K562 (cell line): ENCODE measurements around the gene PRR7. TPM values are rescaled to one million over a fixed set of nuclear protein-coding genes. Genes with fewer than 3 reads are reported as not detected.

Experiments used
- ATAC-seq: fragments of 200-7000 bp; cut with Tn5 transposase; 3 replicates; pipeline ENCODE4 v1.9.1; 2020; ENCODE audit warnings: moderate library complexity
- BruUV-seq: library from RNA; stranded (reverse); fragments of 400-500 nt; replicated peaks from 2 replicates; lab custom pipeline; 2021; lab: Mats Ljungman, UMichigan
- CTCF ChIA-PET: fragments of 300-600 bp; formaldehyde crosslinking; extraction: SDS; loops from one replicate; lab custom pipeline; 2021; ENCODE audit warnings: low intra/inter-chr PET ratio; lab: Yijun Ruan, JAX
- POLR2A ChIA-PET: fragments of 300-600, 350-650 bp; sonication (Branson Sonifier 250); formaldehyde crosslinking; extraction: SDS; loops from one replicate; lab custom pipeline; 2021; ENCODE audit warnings: antibody characterized with exemption, inconsistent platforms; lab: Yijun Ruan, JAX
- DNase-seq, 4 experiments: peaks; one replicate each; pipeline versions ENCODE4 v3.0.0 to v3.0.0-alpha.2; 2011 to 2018; ENCODE audit warnings: low spot score in 3 of 4, mixed read lengths in 3 of 4; ENCODE audit errors: extremely low read depth in 1 of 4
- FAIRE-seq: peaks from 2 replicates; lab custom pipeline; 2011; peaks lifted over from hg19 to GRCh38; lab: Jason Lieb, UNC
- H2AFZ ChIP-seq: 2 replicates; pipeline ENCODE4 v1.6.0; 2011; ENCODE audit warnings: low read depth, low read length, control low read depth, inconsistent platforms
- H3K27ac ChIP-seq: fragments of 200-600 bp; 3 replicates; pipeline ENCODE4 v1.8.0; 2011; ENCODE audit warnings: low read depth, mild to moderate bottlenecking, control low read depth, inconsistent platforms, low read length, moderate library complexity, mixed read lengths; ENCODE audit errors: extremely low read depth
- H3K27me3 ChIP-seq, 2 experiments: fragments of 300-600 bp in 1 of 2; 2 replicates in 1 of 2; 3 replicates in 1 of 2; pipeline versions ENCODE4 v1.6.0 to v1.8.0; 2011; ENCODE audit warnings: inconsistent platforms in 2 of 2, low read length in 2 of 2, mild to moderate bottlenecking in 1 of 2, mixed read lengths in 1 of 2, moderate library complexity in 1 of 2; ENCODE audit not compliant: control insufficient read depth in 2 of 2, insufficient read depth in 2 of 2
- H3K36me3 ChIP-seq: fragments of 300-600 bp; 3 replicates; pipeline ENCODE4 v1.8.0; 2011; ENCODE audit warnings: mild to moderate bottlenecking, low read length, inconsistent platforms; ENCODE audit not compliant: control insufficient read depth, insufficient read depth
- H3K4me1 ChIP-seq, 2 experiments: fragments of 200-600 bp in 1 of 2; replicated peaks in 1 of 2; 2 replicates in 1 of 2; 3 replicates in 1 of 2; pipeline versions ENCODE4 v1.5.1 to v1.8.0; 2011; ENCODE audit warnings: inconsistent platforms in 2 of 2, low read length in 2 of 2, mild to moderate bottlenecking in 1 of 2, mixed read lengths in 1 of 2, moderate library complexity in 1 of 2; ENCODE audit not compliant: control insufficient read depth in 2 of 2, insufficient read depth in 2 of 2
- H3K4me2 ChIP-seq: 2 replicates; pipeline ENCODE4 v1.6.1; 2011; ENCODE audit warnings: low read length, control low read depth, inconsistent platforms, mixed read lengths; ENCODE audit not compliant: insufficient read depth
- H3K4me3 ChIP-seq: fragments of 200-600 bp; sonication (generic), shearing (Covaris generic); 2 replicates; pipeline ENCODE4 v1.5.1; 2016; ENCODE audit warnings: control low read depth, inconsistent platforms
- H3K79me2 ChIP-seq: fragments of 200-600 bp; 3 replicates; pipeline ENCODE4 v1.8.0; 2011; ENCODE audit warnings: low read length, inconsistent platforms; ENCODE audit not compliant: control insufficient read depth, insufficient read depth
- H3K9ac ChIP-seq, 2 experiments: 2 replicates each; pipeline versions ENCODE4 v1.6.0 to v1.6.1; 2011; ENCODE audit warnings: low read depth in 2 of 2, low read length in 2 of 2, control low read depth in 1 of 2, inconsistent platforms in 1 of 2, mild to moderate bottlenecking in 1 of 2, mixed read lengths in 1 of 2; ENCODE audit not compliant: insufficient read depth in 1 of 2
- H3K9me1 ChIP-seq: one replicate; pipeline ENCODE4 v1.6.0; 2011; ENCODE audit warnings: inconsistent platforms, mild to moderate bottlenecking, low read length, moderate library complexity; ENCODE audit not compliant: control insufficient read depth, insufficient read depth
- H3K9me3 ChIP-seq: replicated peaks from 2 replicates; pipeline ENCODE4 v1.5.1; 2011; ENCODE audit warnings: low read depth, low read length, inconsistent platforms; ENCODE audit not compliant: control insufficient read depth, insufficient read depth
- H4K20me1 ChIP-seq: replicated peaks from 2 replicates; pipeline ENCODE4 v1.6.1; 2011; ENCODE audit warnings: low read length, inconsistent platforms, mixed read lengths; ENCODE audit not compliant: control insufficient read depth, insufficient read depth
- ASH1L ChIP-seq: fragments of 450-650 bp; IDR thresholded peaks from 2 replicates; pipeline ENCODE4 v1.6.1; 2018; ENCODE audit warnings: borderline replicate concordance, mild to moderate bottlenecking, low read depth; ENCODE audit not compliant: partially characterized antibody
- CHD1 ChIP-seq: fragments of 200-600 bp; sonication (generic); IDR thresholded peaks from one replicate; pipeline ENCODE4 v1.6.1; 2012; ENCODE audit warnings: mild to moderate bottlenecking, moderate library complexity, low read length, inconsistent platforms
- GTF2E2 ChIP-seq: fragments of 200-800 bp; sonication (Bioruptor generic); IDR thresholded peaks from 2 replicates; pipeline ENCODE4 v1.6.1; 2016; ENCODE audit warnings: missing genetic modification characterization, missing compliant biosample characterization
- HDAC3 ChIP-seq: fragments of 450-650 bp; IDR thresholded peaks from 2 replicates; pipeline ENCODE4 v1.6.1; 2018; ENCODE audit warnings: borderline replicate concordance, mild to moderate bottlenecking, moderate library complexity; ENCODE audit not compliant: partially characterized antibody
- KAT2B ChIP-seq: IDR thresholded peaks from one replicate; pipeline ENCODE4 v1.6.1; 2012; ENCODE audit warnings: low read depth, mild to moderate bottlenecking, control low read depth, inconsistent platforms, low read length, moderate library complexity
- KLF6 ChIP-seq: fragments of 250-450 bp; sonication (Bioruptor Pico); IDR thresholded peaks from 2 replicates; pipeline ENCODE4 v1.4.0; 2020; ENCODE audit warnings: mild to moderate bottlenecking, moderate library complexity, borderline replicate concordance
- MAFG ChIP-seq: fragments of 450-650 bp; conservative IDR thresholded peaks from 2 replicates; pipeline ENCODE4 v1.6.1; 2016; ENCODE audit warnings: missing genetic modification characterization, missing compliant biosample characterization
- MYNN ChIP-seq, 2 experiments: sonication (generic); formaldehyde crosslinking in 1 of 2; IDR thresholded peaks; 2 replicates each; pipeline versions ENCODE4 v1.5.0 to v1.6.1; 2016 to 2020; ENCODE audit warnings: antibody characterized with exemption in 1 of 2, missing genetic modification reagents in 1 of 2
- POLR2AphosphoS5 ChIP-seq: IDR thresholded peaks from 2 replicates; pipeline ENCODE4 v1.6.1; 2011; ENCODE audit warnings: mild to moderate bottlenecking, low read depth, low read length, moderate library complexity; ENCODE audit not compliant: control insufficient read depth, insufficient read depth
- SAFB ChIP-seq: fragments of 200-400 bp; formaldehyde crosslinking; IDR thresholded peaks from 2 replicates; pipeline ENCODE4 v1.6.1; 2017; ENCODE audit warnings: low read depth, low read length, borderline replicate concordance
- TFAM ChIP-seq: fragments of 250-450 bp; sonication (Bioruptor Pico); conservative IDR thresholded peaks from 2 replicates; pipeline ENCODE4 v1.5.0; 2021; ENCODE audit warnings: mild to moderate bottlenecking, moderate library complexity
- TGIF2 ChIP-seq: sonication (generic); formaldehyde crosslinking; IDR thresholded peaks from 2 replicates; pipeline ENCODE4 v1.8.1; 2022; ENCODE audit warnings: mild to moderate bottlenecking, missing genetic modification reagents, moderate library complexity
- ZC3H8 ChIP-seq: fragments of 450-650 bp; IDR thresholded peaks from 2 replicates; pipeline ENCODE4 v1.6.1; 2017
- ZFPM2 ChIP-seq: fragments of 250-450 bp; sonication (Bioruptor Pico); IDR thresholded peaks from 2 replicates; pipeline ENCODE4 v1.5.1; 2022; ENCODE audit warnings: mild to moderate bottlenecking
- ZNF79 ChIP-seq: fragments of 250-450 bp; sonication (Bioruptor Pico); IDR thresholded peaks from 2 replicates; pipeline ENCODE4 v1.4.0; 2020; ENCODE audit warnings: low read depth, mild to moderate bottlenecking, moderate library complexity
- WGBS: fragments of 100-300 bp; shearing (Covaris generic); methylation state at CpG from one replicate; pipeline ENCODE4 v1.1.6; 2016; ENCODE audit warnings: low coverage, mixed read lengths; ENCODE audit not compliant: insufficient coverage; ENCODE audit errors: missing lambda C conversion rate; 5-methylcytosine and 5-hydroxymethylcytosine counted together
- in situ Hi-C: fragments of 300-500 bp; cut with MboI; formaldehyde crosslinking; loops from 4 replicates; pipeline ENCODE4 v1.15.0; 2018; ENCODE audit warnings: inconsistent platforms, mixed read lengths
- intact Hi-C: fragments of 100-400 bp; cut with micrococcal nuclease; formaldehyde crosslinking; loops from 2 replicates; pipeline ENCODE4 v1.14.2; 2022
- polyA plus RNA-seq, 8 experiments: library from polyadenylated mRNA; depleted of rRNA in 4 of 8; stranded (reverse) in 5 of 8; unstranded in 3 of 8; fragments of >200 nt; fragmentation: Nextera tagmentation in 2 of 8; fragmentation: Illumina TruSeq in 1 of 8; extraction: Ambion mirVana in 2 of 8; extraction: Trizol in 1 of 8; gene quantifications; 2 replicates each; pipeline versions ENCODE4 v1.2.1 to v1.2.3, GENCODE V29; 2011 to 2014; ENCODE audit warnings: inconsistent platforms in 1 of 8, missing spikeins in 1 of 8
- total RNA-seq, 7 experiments: library from RNA; depleted of rRNA in 6 of 7; stranded (reverse); fragments of >200 nt in 6 of 7; fragmentation: Illumina TruSeq in 2 of 7; extraction: Trizol in 2 of 7; gene quantifications; 2 replicates each; pipeline versions ENCODE4 v1.2.1 to v1.2.3, GENCODE V29; 2011 to 2021; ENCODE audit warnings: low replicate concordance in 1 of 7
- TF ChIP-seq, protein P1 (sequence below): sonication (generic); formaldehyde crosslinking; IDR thresholded peaks from 2 replicates; pipeline ENCODE4 v1.8.0; 2022; ENCODE audit warnings: mild to moderate bottlenecking, missing genetic modification reagents
- TF ChIP-seq, protein P2 (sequence below): fragments of 250-450 bp; sonication (Bioruptor Pico); IDR thresholded peaks from 2 replicates; pipeline ENCODE4 v1.5.0; 2020; ENCODE audit warnings: mild to moderate bottlenecking, borderline replicate concordance
- TF ChIP-seq, protein P3 (sequence below): fragments of 250-450 bp; sonication (Bioruptor Pico); IDR thresholded peaks from 2 replicates; pipeline ENCODE4 v1.8.0; 2021; ENCODE audit warnings: mild to moderate bottlenecking, moderate library complexity

PRR7 gene
- total and polyA plus RNA-seq, 9 of the 15 experiments (the other 6 are each of a cell fraction or from before 2014, with no cell fraction given): 0.80 to 11.3 (median 10.4) TPM; not detected in 4

DNA sequence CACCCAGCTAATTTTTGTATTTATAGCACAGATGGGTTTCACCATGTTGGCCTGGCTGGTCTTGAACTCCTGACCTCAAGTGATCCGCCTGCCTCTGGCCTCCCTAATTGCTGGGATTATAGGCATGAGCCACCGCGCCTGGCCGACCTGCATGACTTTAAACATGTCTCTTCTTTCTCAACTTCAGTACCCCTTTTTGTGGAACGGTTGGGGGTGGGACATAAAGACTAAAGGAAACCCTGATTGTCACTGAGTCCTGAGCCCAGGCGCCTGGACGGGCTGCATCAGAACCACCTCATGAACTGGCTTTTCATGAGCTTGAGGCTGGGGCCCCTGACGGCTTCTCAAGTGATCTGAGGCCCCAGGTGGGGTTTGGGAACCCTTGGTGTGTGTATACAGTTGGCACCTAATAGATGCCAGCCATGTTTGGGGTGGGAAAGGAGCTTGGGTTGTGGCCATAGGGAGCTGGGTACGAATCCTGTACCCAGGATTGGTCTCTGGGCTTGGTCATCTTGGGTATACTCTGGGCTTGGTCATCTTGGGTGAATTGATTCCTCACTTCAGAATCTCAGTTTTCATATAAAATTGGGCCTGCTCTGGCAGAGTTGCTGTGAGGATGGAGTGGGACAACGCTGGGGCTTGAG, 17.9 kb upstream of the PRR7 start:
- FAIRE-seq: no peak
- H3K36me3 ChIP-seq: peaks cover 65% of the 10 kb centered on the region; the same call in 2 of the 3 replicates
- DNase-seq: no peak
- H4K20me1 ChIP-seq: peaks cover 22% of the 10 kb centered on the region; the same call in 1 of the 2 replicates
- H3K9me3 ChIP-seq: no peaks in the 10 kb centered on the region
- peak overlapping the region; percentile 98 for H3K27ac ChIP-seq
- ChIA-PET CTCF (no interaction called here), POLR2A (interaction anchor here (0.6 to 10.8 kb wide), 7 partner anchors 8 to 58 kb away, joined by 3 to 210 read pairs (median 6); partner anchors contain the start of gene PRR7)
- peaks cover 50% of the 10 kb centered on the region for H3K79me2 ChIP-seq
- peak overlapping the region; percentile 96 to 97 for H3K9ac ChIP-seq
- H3K4me1 ChIP-seq: peaks cover 30 to 73% of the 10 kb centered on the region in 2 experiments
- no peak for ATAC-seq
- H3K9me1 ChIP-seq: no peaks in the 10 kb centered on the region
- H3K27me3 ChIP-seq: no peaks in the 10 kb centered on the region
- BruUV-seq: no TSS peak
- peak overlapping the region; percentile 91 for H3K4me3 ChIP-seq
- in situ Hi-C loops: no loop called here
- H3K4me2 ChIP-seq: peak overlapping the region; percentile 98
- H2AFZ ChIP-seq: no peak overlapping the region
- intact Hi-C loops: no loop called here
- WGBS: 42% methylated on average over 10 of the region's 10 CpGs
- TF ChIP-seq MAFG (tag) (no peak), ASH1L (no peak), GTF2E2 (tag) (no peak), HDAC3 (no peak), POLR2AphosphoS5 (no peak), TGIF2 (CRISPR knock-in tag) (no peak), SAFB (no peak), ZNF79 (CRISPR knock-in tag) (no peak), KAT2B (no peak), KLF6 (CRISPR knock-in tag) (no peak), ZFPM2 (CRISPR knock-in tag) (no peak), TFAM (CRISPR knock-in tag) (no peak), ZC3H8 (no peak), CHD1 (peak; percentile 20), MYNN (IDR thresholded peaks at IDR 0.05) (no peak), MYNN (CRISPR knock-in tag; IDR thresholded peaks at IDR 0.05) (no peak)
- TF ChIP-seq, protein P1, sequence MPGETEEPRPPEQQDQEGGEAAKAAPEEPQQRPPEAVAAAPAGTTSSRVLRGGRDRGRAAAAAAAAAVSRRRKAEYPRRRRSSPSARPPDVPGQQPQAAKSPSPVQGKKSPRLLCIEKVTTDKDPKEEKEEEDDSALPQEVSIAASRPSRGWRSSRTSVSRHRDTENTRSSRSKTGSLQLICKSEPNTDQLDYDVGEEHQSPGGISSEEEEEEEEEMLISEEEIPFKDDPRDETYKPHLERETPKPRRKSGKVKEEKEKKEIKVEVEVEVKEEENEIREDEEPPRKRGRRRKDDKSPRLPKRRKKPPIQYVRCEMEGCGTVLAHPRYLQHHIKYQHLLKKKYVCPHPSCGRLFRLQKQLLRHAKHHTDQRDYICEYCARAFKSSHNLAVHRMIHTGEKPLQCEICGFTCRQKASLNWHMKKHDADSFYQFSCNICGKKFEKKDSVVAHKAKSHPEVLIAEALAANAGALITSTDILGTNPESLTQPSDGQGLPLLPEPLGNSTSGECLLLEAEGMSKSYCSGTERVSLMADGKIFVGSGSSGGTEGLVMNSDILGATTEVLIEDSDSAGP (CRISPR knock-in tag): no peak
- TF ChIP-seq, protein P2, sequence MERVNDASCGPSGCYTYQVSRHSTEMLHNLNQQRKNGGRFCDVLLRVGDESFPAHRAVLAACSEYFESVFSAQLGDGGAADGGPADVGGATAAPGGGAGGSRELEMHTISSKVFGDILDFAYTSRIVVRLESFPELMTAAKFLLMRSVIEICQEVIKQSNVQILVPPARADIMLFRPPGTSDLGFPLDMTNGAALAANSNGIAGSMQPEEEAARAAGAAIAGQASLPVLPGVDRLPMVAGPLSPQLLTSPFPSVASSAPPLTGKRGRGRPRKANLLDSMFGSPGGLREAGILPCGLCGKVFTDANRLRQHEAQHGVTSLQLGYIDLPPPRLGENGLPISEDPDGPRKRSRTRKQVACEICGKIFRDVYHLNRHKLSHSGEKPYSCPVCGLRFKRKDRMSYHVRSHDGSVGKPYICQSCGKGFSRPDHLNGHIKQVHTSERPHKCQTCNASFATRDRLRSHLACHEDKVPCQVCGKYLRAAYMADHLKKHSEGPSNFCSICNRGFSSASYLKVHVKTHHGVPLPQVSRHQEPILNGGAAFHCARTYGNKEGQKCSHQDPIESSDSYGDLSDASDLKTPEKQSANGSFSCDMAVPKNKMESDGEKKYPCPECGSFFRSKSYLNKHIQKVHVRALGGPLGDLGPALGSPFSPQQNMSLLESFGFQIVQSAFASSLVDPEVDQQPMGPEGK (CRISPR knock-in tag): no peak
- TF ChIP-seq, protein P3, sequence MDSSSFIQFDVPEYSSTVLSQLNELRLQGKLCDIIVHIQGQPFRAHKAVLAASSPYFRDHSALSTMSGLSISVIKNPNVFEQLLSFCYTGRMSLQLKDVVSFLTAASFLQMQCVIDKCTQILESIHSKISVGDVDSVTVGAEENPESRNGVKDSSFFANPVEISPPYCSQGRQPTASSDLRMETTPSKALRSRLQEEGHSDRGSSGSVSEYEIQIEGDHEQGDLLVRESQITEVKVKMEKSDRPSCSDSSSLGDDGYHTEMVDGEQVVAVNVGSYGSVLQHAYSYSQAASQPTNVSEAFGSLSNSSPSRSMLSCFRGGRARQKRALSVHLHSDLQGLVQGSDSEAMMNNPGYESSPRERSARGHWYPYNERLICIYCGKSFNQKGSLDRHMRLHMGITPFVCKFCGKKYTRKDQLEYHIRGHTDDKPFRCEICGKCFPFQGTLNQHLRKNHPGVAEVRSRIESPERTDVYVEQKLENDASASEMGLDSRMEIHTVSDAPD (CRISPR knock-in tag): no peak
